ENCODE results near the gene SURF2.
A peak's percentile ranks its signal among the peaks of the same experiment; 100 is the strongest.

SURF2 gene

DNA sequence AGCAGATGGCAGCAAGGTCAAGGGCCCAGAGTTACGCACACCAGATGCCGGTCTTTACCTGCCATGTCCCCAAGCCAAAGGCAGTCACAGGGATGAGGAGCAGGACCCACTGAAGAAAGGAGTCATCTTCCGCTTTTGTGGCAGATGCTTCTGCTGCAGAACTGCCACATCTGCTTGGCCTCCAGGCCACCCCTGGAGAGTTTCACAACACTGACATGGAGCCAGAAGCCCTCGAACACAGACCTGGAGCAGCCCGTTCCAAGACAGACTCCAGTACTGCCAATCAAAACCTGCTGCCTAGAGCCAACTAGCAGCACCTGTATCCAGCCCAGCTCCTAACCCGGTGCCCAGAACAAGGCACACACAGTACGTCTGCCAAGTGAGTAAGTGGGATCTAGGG lies 1.6 kb upstream of the SURF2 start:
- DNase-seq (ENCODE audit: low spot score), result no peak

DNA sequence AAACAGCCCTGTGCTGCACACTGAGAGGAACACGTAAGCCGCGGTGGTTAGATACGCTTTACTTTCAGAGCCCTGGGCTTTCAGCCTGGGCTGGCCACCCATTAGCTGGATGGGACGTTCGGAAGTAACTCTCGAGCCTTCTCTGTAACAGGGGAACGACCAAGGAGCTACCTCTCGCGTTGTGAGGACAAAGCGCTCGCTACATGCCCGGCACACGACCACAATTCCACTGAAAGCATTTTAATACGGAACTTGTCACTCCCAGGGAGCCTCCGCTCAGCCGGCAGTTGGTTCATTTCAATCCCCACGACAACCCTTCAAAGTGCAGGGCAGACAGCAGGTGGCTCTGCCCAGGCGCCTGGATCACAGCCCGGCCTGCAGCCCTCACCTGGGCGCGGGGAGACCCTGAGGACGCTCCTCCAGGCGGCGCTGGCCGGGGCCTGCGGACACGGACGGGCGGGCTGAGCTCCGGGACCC lies 431 bp upstream of the SURF2 start:
- no peak for DNase-seq (ENCODE audit: low spot score)

DNA sequence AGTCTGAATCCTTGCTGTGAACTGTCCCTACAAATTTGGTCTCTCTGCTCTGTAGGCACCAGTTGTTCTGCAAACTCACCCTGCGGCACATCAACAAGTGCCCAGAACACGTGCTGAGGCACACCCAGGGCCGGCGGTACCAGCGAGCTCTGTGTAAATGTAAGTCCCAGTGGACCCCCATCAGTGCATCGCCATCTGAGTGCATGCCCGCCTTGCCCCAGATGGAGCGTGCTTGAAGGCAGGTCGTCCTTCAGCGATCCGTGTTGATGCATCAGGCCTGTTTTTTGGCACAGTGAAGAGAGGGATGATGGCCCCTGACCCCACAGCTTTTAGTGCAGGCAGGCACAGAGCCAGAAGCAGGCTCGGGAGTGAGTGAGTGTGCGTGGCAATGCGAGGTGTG lies 1.3 kb downstream of the SURF2 start:
- DNase-seq (ENCODE audit: low spot score), result no peak

DNA sequence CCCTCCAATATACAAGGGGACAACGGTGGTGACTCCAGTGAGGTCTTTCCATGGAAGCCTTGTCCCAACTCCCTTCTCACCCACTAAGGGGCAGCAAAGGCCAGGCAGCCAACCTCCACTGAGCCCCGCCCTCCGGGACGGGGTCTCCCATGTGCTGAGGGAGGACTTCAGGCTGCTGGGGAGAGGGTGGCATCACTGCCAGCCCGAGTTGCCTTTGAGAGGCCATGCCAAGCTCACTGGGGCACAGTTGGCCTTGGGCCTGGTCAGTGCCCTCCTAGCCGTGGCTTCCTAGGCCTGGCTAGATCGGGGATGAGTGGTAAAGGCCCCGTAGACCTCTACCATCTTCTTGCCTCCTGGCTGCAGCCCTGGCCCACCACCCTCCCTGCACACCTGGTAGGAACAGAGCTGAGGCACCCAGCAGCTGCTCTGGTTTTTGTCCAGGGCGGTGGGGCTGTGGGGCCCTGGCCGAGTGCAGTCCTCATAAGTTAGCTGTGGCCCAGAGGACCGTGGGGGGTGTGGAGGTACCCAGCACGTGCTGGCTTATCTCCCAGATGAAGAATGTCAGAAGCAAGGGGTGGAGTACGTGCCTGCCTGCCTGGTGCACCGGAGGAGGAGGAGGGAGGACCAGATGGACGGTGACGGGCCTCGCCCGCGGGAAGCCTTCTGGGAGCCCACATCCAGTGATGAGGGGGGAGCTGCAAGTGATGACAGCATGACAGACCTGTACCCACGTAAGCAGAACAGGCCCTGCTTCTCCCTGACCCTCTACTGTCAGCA lies 3.2 kb downstream of the SURF2 start:
- DNase-seq (ENCODE audit: low spot score), result no peak

DNA sequence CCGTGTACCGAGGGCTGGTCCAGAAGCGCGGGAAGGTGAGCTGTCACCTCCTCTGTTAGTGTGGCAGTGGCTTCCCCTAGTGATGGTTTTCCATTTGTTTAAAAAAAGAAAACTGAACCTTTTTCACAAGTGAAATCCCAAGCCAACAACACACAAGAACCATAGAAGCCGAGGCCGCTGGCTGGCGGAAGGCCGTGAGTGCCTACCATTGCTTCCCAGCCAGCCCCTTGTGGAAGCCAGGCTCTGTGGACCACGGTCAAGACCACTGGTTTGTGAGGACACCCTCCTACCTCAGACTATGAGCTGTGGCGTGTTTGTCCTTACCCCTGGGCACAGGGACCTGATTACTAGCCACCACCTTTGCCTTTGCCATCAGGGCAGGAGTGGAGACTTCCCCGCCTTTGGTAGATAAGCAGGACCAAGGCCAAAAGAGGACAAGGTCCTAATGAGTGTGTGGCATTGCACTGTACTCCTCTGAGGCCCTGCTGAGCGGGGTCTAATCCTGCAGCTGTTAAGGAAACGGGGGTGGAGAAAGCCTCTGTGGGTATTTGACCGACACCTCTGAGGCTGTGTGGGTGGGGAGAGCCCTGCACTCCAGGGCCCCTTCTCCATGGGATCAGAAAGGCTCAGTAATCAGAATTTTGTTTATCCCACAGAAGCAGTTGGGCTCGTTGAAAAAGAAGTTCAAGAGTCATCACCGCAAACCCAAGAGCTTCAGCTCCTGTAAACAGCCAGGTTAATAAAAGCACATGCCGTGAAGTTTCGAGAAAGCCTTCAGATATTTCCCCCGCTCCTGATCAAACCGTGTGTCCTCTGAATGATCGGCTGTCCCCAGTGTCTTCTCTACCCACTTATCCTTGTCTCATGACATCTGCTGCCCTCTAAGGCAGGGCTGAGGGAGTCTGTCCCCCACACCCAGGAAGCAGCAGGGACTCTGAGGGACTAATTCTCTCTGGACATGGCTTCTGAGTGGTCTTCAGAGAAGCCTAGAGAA lies 4.3 kb downstream of the SURF2 start:
- DNase-seq (ENCODE audit: low spot score), result no peak

DNA sequence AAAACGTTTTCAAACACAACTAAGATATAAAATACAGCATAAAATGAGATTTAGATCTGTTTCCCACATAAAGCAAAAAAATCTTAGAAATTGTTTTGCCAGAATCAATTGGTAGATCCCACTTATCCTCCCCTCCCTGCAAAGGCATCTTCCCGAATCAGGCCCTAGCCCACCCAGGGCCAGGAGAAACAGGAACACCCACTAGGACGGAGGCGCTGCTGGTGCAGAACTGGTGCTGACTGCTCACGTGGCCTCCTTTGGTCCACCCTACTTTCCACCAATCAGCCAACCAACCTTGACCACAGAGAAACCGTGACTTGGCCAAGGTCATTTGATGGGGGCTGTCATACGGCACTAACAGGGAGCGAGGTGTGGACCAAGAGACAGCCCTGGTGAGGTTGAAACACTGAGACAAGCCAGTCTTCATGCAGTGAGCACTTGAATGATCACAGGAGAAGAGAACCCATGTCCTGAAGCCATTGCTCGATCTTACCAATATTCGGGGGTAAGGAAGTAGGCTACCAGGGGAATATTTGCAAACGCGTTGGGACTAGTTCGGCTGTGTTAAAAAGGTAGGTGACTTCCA lies 5.2 kb downstream of the SURF2 start:
- no peak for DNase-seq (ENCODE audit: low spot score)

DNA sequence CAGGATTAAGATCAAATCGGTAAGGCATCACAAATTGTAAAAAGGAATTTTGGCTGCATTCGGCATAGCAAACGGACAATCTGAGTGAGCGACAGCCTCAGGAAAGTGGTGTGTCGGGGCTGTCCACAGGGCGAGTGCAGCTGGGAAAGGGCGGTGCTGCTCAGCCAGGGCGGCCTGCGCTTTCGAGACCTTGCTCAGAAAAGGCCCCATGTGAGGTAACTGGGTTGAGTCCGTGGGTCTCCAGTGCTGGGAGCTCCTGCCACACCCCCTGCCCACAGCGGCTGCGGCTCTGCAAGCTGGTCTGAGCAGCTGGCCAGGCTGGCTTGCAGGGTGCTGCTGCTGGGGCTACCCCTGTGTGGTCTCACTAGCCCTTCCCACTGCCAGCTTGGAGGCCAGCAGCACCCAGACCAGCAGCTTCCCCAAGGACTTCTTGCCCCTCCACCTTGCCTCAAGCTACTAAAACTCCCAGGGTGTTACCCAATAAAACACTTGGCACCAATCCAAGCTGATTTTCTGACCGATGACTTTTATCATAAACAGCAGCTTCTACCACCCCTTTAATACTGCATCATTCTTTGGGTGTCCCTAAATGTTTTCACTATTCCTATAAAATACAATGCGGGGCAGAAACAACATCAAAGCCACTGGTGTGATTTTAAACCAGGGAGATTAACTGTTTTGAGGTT lies 6.2 kb downstream of the SURF2 start:
- DNase-seq (ENCODE audit: low spot score), result no peak

DNA sequence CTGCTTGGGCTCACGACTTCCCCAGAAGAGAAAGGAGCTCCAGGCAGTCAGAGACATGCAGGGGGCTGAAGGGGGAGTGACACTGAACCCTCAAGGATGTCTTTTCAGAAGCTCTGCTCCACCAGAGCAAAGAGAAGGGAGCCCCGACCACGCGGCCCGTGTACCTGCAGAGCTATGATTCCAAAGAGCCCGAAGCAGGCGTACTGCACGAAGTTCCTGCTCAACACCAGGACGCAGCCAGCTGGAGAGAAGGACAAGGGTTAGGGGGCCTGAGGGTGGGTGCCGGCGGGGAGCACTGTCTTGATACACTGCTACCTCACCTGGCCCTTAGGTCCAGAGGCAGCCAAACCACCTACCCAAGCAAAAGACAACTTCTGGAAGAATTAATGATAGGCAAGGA lies 10.1 kb downstream of the SURF2 start:
- DNase-seq (ENCODE audit: low spot score), result no peak

DNA sequence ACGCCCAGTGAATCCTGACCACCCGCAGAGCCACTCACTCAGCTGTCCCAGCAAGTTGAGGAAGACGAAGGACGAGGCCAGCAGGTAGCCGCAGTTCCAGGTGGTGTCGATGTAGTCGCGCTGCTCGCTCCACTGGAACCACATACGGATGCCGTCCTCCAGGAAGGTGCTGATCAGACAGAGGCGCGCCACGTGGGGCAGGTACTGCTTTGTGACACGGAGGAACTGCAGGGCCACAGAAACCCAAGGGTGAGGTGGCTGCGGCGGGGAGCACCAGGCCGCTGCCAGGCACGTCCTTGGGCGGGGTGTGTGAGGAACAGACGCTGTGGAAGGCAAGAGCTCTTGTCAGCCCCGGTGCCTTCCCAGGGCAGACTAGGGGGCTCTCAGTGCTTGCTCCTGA lies 10.9 kb downstream of the SURF2 start:
- DNase-seq (ENCODE audit: low spot score), result no peak

DNA sequence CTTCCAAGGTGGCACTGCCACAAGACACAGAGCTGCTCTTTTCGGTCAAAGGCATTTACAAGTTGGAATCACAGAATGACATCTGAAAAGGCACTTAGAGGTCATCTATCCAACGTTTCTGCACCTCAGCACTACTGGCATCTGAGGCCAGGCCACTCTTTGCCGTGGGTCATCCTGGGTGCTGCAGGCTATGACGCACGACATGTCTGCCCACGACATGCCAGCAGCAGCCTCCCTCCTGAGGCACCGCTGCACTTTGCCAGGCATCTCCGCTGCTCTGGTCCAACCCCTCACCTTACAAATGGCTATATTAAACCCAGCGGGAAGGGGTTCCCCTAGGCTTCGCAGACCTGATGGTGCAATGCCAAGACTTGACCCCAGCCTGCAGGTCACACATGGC lies 11.4 kb downstream of the SURF2 start:
- DNase-seq (ENCODE audit: low spot score), result no peak

DNA sequence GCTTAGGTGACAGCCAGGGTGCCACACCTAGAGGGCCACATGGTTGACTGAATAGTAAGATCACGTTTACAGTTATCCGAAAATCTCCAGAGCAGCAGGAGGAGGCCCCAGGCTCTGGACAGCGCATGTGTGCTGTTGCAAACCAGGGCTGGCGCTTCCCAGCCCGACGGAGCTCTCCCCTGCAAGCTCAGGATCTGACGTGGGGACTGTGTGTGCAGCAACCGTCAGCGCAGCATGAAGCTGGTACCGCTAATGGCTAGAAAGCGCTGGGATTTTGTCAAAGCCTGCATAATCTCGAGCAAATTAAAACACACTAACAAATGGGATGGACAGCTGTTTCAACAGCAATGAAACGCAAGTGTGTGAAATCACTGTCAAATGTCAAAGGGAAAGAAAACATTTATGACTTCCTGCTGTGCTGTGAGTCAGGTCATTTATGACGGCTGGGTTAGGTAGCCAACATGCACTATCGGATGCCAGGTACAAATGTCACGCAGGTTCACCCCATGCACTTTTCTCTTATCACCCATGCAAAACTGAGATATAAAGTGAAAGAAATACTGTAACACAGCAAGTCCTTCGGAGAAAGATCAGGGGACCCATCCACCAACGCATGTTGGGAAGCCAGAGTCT lies 12.0 kb downstream of the SURF2 start:
- no peak for DNase-seq (ENCODE audit: low spot score)

DNA sequence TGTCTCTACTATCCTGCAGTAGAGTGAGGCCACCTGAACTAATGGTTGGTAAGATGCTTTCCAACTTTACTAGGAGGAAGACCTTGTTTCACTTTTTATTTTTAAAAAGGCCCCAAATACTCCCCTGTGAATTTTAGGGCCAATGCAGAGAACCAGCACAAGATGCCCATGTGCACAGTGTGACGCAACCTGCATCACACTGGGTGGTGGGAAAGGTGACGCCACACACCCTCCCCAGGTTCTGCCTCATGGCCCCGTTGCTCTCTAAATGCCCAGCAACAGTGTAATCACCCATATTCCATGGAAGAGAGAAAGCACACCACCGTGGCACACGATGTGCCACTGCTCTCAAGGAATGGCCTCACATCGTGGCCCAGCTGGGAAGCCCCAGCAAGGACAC lies 13.1 kb downstream of the SURF2 start:
- no peak for DNase-seq (ENCODE audit: low spot score)

DNA sequence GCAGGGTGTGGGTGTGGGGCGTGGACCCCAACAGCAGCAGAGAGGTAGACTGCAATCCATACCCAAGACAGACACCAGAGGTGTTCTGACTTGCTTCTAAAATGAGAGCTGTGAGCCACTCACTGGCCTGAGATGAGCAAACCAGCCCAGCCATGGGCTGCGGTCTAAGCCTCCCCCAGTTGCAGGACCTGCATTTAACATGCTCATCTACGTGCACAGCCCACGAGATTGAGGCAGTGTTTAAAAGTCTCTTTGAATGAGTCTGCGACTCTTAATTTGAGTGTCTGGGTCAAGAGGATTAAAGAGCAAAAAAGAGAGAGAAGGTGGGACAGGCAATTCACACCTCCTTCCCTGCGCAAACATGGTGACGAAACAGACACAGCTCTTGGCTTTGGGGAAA lies 13.6 kb downstream of the SURF2 start:
- DNase-seq (ENCODE audit: low spot score), result no peak

DNA sequence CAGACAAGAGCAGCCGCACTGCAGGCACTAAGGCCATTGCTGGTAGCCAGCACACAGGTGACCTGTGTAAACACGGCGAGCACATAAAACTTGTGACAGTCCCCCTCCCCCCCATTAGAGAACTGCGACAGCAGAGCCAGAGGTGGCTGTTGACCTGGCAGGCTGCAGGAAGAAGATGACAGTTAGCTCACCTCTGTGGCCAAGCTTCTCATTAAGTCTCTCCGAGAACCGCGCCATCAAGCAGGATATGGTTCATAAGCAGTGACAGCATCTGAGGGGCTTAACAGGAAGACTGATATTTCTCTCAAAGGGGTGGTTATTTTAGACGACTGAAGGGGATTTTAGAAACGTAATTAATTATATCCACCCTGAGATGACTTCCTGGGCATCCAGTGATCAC lies 14.3 kb downstream of the SURF2 start:
- DNase-seq (ENCODE audit: low spot score), result no peak

DNA sequence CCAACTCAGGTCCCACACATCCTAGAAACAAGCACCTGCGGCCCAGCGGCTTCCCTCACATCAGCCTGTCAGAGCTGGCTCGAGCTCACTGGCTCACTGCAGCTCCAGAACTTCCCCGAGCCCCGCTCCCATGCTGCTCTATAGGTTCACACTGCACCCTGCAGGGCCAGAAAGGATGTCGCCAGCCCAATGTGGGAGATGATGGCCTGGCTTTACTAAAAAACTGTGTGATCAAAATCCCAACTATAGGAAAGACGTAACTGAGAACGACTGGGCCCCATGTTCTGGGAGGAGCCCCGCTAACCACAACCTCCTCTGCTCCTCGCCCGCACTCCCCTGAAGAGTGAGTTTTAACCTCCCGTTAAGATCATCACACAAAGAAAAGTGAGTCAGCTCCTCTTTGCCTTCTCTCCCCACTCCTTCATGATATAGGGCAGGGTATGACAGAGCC lies 14.9 kb downstream of the SURF2 start:
- no peak for DNase-seq (ENCODE audit: low spot score)

DNA sequence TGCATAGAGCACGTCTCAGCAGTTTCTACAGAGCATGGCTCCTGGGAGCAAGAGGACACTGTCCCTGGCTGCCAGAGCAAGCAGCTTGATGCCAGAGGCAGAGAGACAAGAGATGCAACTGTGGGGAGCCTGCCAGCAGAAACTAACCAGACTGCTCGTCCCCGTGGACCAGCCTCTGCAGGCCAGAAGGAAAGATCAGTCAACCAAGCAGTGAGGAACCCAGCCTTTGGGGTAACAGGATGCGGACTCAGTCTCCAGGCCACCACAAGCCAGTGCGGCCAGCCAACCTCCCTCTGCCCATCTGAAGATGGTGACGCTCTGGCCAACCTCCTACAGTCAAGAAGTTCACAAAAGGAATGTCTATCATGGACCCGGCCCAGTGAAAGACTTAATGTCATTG lies 15.8 kb downstream of the SURF2 start:
- DNase-seq (ENCODE audit: low spot score), result no peak

DNA sequence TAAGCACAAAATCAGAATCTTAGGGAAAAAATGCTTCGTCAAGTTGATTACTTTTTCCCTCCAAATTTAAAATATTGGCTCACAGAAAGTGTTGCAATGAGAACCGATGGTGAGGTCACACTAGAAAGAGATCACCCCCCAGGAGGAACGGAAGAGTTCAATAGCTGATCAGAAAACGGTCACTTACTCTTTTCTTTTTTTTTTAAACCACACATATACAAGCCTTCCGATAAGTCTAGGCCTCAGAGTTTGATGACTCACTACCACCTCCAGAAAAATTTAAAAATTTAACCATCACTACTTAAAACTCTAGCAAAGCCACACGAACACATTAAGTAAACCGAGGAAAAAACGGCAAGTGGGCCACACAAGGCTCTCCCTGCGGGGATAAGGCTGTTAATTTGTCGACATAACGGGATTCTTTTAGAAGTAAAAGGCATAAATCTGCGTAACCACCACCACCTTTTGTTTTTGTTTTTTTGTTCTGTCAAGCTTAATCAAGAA lies 18.3 kb downstream of the SURF2 start:
- DNase-seq (ENCODE audit: low spot score), result no peak

DNA sequence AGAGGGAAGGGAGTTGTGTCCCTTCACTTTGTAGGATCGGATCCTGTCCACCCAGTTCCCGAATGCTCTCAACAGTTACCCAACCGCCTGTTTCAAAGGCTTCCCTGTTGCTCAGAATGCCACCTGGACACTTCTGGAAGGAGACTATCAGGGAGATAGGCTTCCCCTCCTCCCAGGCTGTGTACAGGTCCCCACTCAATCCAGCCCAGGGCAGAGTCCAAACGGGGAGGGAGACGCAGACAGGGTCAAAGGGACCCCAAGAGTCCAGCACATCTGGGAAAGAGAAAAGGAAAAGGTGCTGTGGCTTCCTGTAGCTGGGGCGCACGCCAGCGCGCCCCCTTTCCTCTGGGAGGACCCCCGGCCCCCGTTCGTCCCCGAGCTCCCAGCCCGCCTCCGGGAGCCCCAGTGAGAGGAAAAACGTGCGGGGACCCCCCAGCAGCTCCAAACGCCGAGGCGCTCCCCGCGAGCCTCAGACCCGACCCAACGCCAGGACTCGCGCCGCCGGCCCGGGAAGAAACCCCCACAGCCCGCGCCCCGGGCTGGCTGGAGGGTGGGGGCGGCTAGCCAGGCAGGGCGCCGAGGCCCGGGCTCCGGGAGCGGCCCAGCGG lies 18.9 kb downstream of the SURF2 start:
- DNase-seq (ENCODE audit: low spot score), result peak; percentile 50

DNA sequence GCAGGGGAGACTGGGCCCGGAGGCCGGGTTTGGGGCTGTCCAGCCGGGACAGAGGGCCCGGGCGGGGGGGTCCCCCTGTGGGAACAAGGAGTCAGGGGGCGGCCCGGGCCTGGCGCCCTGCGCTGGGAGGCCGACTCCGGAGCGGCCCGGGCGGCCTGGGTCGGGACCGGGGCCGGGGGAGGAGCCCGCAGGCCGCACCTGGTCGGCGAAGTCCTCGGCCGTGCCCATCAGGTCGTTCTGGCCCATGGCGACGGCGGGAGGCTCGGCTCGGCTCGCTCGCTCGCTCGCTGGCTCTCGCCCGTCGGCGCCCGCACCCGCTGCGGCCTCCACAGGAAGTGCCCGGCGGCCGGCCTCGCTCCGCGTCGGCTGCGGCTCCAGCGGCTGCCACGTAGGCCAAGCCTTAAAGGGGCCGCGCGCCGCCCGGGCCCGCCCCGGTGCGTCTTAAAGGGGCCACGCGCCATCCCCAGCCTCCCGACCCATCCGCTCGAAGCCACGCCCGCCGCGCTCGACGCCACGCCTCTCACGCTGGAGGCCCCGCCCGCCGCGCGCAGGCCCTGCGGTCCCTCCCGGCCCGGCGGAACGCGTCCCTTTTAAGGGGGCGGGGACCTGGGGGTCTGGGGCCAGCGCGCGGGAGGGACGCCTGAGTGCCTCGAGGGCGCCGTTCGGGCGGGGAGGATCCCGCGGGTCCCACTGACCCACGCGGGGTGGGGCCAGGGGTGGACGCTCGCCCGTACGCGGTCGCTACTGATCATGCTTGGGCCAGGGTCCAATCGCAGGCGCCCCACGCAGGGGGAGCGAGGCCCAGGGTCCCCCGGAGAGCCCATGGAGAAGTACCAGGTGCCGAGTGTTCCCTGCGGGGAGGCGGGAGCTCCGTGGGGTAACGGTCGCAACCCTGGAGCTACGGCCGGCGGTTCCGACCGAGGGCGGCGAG lies 19.6 kb downstream of the SURF2 start, which contains the start of the genes STKLD1 and SURF4:
TSS of gene STKLD1 (plus strand) at position 643 of the 931 bp plus-strand sequence. CDS start at position 751, 108 bp downstream.
TSS of gene SURF4 (minus strand) at position 337 of the 931 bp plus-strand sequence. CDS start at position 246, 91 bp downstream.
- DNase-seq (ENCODE audit: low spot score), result peak; percentile 92
